Right renal pelvis (tissue), 4 donors: ENCODE data around the gene INAFM2. TPM values are rescaled to one million over a fixed set of nuclear protein-coding genes. Genes with fewer than 3 reads are reported as not detected.
A peak's percentile ranks its signal among the peaks of the same experiment; 100 is the strongest.

Experiments used
- DNase-seq, 4 donors: peaks; one replicate each; pipeline ENCODE4 v3.0.0-alpha.2; 2013; ENCODE audit warnings: low read depth in 4 of 4, low spot score in 3 of 4, missing footprints in 1 of 4
- polyA plus RNA-seq, 4 donors: library from polyadenylated mRNA; unstranded; fragments of 120-200 nt; gene quantifications; one replicate each; pipeline ENCODE4 v1.2.1, GENCODE V29; 2013; ENCODE audit not compliant: insufficient read length in 4 of 4

The INAFM2 gene
- 10 to 100 TPM; 20.1 to 23.2 (median 20.6) TPM for polyA plus RNA-seq

- DNase-seq = peak; percentile 87 to 90 (median 87)
These were observed at the start of gene INAFM2 for GRCh38 chr15:40323239-40323952. INAFM2 (plus strand) TSS chr15:40323692; CDS start chr15:40324056, 364 bp downstream.

- DNase-seq = peak in 1 of 4 donors; percentile 58
These were observed 48.9 kb upstream of the INAFM2 start for GRCh38 chr15:40274350-40275274.

GRCh38 chr15:40275523-40275922 lies 48.0 kb upstream of the INAFM2 start:
- DNase-seq = no peak

- no peak for DNase-seq
These were observed 47.5 kb upstream of the INAFM2 start for GRCh38 chr15:40275954-40276353.

- no peak for DNase-seq
These were observed 46.6 kb upstream of the INAFM2 start for GRCh38 chr15:40276927-40277326.

GRCh38 chr15:40277471-40277870 lies 46.0 kb upstream of the INAFM2 start:
- DNase-seq = no peak

GRCh38 chr15:40278026-40278425 lies 45.5 kb upstream of the INAFM2 start:
- no peak for DNase-seq

GRCh38 chr15:40279437-40280141 lies 43.9 kb upstream of the INAFM2 start:
- peak in 1 of 4 donors; percentile 66 for DNase-seq

- DNase-seq = no peak
These were observed 43.0 kb upstream of the INAFM2 start for GRCh38 chr15:40280260-40281056.

- DNase-seq = no peak
These were observed 42.3 kb upstream of the INAFM2 start for GRCh38 chr15:40281057-40281800.

GRCh38 chr15:40281801-40282146 lies 41.7 kb upstream of the INAFM2 start:
- DNase-seq = no peak

GRCh38 chr15:40282147-40282868 lies 41.2 kb upstream of the INAFM2 start:
- no peak for DNase-seq

GRCh38 chr15:40282869-40283614 lies 40.5 kb upstream of the INAFM2 start, which contains the start of gene ANKRD63:
ANKRD63 (minus strand) TSS chr15:40283064; CDS start chr15:40282586, 478 bp downstream.
- DNase-seq = no peak

GRCh38 chr15:40283615-40284300 lies 39.7 kb upstream of the INAFM2 start:
- no peak for DNase-seq

- no peak for DNase-seq
These were observed 38.3 kb upstream of the INAFM2 start for GRCh38 chr15:40285151-40285550.

- DNase-seq = no peak
These were observed 37.9 kb upstream of the INAFM2 start for GRCh38 chr15:40285554-40286011.

GRCh38 chr15:40286061-40286532 lies 37.4 kb upstream of the INAFM2 start:
- DNase-seq = no peak
